Activated T-cell treated with anti-CD3 and anti-CD28 coated beads, Interleukin-2, amount 50 U/mL, for 48 hours (primary cell): ENCODE measurements around the gene AASDH.

Experiments used
- DNase-seq, 2 experiments: peaks; one replicate each; pipeline ENCODE4 v3.0.0-alpha.2; 2020

The AASDH gene, protein sequence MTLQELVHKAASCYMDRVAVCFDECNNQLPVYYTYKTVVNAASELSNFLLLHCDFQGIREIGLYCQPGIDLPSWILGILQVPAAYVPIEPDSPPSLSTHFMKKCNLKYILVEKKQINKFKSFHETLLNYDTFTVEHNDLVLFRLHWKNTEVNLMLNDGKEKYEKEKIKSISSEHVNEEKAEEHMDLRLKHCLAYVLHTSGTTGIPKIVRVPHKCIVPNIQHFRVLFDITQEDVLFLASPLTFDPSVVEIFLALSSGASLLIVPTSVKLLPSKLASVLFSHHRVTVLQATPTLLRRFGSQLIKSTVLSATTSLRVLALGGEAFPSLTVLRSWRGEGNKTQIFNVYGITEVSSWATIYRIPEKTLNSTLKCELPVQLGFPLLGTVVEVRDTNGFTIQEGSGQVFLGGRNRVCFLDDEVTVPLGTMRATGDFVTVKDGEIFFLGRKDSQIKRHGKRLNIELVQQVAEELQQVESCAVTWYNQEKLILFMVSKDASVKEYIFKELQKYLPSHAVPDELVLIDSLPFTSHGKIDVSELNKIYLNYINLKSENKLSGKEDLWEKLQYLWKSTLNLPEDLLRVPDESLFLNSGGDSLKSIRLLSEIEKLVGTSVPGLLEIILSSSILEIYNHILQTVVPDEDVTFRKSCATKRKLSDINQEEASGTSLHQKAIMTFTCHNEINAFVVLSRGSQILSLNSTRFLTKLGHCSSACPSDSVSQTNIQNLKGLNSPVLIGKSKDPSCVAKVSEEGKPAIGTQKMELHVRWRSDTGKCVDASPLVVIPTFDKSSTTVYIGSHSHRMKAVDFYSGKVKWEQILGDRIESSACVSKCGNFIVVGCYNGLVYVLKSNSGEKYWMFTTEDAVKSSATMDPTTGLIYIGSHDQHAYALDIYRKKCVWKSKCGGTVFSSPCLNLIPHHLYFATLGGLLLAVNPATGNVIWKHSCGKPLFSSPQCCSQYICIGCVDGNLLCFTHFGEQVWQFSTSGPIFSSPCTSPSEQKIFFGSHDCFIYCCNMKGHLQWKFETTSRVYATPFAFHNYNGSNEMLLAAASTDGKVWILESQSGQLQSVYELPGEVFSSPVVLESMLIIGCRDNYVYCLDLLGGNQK

DNA sequence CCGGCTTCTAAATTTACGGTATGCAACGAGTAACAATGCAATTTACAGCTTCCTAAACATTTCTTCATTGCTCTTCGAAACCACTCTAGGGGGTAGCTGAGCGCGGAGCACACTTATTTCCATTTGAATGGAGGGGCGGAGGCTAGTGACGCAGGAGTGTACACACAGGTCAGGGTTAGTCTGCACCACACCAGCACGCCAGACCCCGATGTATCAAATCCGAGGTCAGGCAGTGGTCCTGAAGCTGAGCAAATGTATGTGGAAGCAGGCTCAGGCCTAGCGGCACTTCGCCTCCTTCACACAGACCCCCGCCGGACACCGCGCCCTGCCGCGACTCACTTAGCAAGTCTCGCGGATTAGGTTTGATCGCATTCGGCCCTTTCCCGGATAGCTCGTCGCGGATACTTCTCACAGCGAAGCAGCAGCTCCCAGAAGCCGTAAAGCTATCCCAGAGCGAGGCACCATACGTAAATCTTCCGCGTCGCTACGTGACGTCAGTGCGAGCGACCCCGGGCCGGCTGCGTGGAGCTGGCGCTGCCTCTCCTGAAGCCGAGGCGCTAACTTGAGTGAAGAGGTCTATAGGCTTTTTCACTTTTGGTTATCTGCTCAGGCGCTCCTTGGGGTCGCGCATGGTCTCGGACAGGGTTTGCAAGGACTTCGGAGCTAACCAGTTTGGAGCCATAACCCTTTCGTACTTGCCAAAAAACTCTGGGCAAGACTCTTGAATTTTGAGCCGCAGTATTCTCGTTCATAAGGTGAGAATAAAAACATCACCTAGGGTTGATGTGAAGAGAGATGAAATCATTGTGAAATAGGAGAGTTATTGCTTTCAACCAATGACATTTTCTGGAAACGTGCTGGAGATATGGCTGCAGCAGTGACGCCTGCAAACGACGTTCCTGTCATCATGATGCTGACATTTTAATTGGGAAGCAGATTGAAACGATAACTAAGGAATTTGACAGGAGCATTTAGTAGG, at the start of gene AASDH:
Gene AASDH, minus strand, starts transcription at position 469 of the 979 bp plus-strand sequence. CDS start 3,192 bp downstream, outside the sequence.
- DNase-seq: peak; percentile 97 to 98

DNA sequence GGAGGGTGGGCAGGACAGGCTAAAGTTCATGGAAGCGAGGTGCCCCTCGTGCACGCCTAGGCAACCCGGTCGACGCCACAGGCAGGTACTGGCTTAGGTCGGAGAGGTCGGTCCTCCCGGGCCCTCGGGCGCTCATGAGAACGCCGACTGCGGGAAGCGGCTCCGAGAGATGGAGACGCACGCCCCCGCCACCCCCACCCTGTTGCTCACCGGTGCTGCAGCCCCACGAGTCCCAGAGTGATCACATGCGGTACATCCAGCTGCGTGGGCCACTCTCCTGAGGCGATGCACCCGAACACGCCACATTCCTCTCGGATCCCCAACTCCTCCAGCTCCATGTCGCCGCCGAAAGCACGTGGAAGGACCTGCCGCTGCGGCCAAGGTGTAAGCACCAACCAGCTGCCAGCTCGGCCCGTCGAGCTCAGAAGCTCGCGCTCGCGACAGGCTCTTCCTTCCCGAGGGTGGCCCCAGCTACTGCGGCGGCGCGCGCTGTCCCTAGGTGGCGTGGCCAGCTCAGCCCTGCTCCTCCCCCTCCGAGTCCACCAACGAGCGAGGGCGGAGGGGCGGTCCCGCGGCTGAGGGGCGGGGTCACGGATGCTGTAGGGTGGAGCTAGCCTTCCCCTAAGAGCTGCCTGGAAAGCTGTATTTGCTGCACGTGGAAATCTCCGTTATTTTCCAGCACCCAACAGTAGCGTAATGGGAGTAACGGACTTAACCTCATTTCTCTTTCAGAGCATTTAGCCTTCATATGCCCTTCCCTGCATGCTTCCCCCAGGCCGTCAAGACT, 48.0 kb upstream of the AASDH start, which contains the start of gene PPAT:
Gene PPAT, minus strand, starts transcription at position 476 of the 787 bp plus-strand sequence. Its CDS starts 138 bp downstream, at position 338.
- DNase-seq: peak; percentile 99

DNA sequence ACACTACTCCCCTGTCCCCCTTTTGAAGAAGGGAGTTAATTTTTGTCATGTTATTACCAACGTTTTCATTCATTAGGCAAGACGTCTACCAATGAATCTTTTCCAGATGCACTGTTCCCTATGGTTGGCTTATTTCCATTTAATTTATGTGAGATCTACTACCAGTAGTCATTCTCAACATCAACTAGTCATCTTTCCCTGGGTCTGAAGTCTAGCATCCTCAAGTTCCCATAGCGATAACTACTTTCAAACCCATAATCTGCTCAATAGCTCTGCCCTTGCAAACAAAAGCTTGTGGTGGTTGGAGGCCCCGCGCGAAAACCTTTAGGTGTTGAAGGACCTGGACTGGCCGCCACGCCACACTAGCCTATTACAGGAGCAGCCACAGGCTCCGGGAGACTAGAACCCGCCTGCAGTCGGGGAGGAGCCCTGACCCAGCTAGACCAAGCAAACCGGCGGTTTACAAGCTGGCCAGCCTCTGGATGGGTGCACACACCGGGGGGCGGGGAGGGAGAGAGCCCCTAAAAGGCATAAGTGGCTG, 47.4 kb upstream of the AASDH start:
- peak; percentile 65 to 69 for DNase-seq

DNA sequence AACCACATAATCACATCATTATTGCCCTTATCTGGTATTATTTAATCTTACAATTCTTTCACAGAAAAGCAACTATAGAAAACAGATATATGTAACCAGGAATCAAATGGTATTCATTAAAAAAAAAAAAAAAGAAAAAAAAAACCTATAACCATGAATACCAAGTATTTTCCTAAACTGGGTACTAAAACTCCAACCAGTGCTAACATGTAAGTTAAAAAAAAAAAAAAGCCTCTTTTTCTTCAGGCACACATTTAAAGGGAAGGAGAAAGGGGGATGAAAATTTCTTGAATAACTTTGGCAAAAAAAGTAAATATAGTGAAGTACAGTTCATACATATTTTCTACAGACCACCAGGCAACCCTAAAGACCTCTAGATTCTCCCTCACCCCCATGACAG, 46.0 kb upstream of the AASDH start:
- no peak for DNase-seq

DNA sequence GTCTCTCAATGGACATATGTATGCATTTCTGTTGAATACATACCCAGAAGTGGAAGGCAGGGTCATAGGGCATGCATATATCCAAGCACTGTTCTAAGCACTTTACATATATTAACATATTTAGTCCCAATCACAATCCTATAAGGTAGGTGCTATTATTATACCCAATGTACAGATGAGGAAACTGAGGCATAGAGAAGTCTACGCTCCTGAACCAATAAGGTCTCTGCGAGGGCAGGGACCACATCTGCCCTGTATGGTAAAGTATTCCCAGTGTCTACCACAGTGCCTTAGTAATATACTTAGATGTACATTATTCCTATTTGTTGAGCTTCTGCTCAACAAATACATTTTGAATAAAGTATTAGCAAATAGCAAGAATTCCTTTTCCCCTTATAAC, 42.9 kb upstream of the AASDH start:
- DNase-seq: no peak

DNA sequence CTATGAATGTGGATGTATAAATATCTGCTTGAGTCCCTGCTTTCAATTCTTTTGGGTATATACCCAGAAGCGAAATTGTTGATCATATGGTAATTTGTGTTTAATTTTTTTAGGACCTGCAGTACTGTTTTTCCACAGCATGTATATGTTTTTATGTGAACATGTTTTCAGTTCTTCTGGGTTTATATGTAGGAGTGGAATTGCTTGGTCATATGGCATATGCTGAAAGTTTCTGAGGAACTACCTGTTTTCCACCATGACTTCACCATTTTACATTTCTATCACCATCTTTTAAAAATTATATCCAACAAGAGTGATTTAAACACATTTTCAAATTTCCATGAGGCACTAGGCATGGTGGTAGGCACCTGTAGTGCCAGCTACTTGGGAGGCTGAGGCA, 39.9 kb upstream of the AASDH start:
- DNase-seq: no peak

DNA sequence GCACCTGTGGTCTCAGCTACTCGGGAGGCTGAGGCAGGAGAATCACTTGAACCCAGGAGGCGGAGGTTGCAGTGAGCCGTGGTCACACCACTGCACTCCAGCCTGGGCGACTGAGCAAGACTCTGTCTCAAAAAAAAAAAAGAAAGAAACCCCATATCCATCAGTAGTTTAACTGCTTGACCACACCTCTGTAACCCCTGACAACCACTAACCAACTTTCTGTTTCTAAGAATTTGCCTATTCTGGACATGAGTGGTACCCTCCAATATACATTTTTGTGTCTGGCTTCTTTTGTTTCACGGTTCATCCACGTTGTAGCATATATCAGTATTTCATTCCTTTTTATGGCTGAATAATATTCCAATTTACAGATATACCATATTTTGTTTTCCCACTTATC, 39.0 kb upstream of the AASDH start:
- DNase-seq: no peak

DNA sequence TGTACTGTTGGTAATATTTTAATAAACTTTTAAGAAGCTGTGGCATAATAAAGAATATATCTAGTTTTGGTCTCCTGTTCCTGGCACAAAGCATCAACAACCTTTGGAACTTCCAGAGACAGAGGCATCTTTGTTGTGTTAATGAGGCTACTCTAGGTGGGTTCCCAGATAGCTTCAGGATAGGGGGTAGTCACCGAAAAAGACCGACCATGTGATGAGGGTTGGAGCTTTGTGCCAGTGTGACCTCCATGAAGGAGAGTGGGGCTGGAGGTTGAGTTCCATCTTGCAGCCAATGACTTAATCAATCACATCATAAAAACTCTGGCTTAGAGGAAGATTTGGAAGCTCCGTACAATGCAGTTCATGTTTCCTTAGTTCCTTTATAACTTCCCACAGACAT, 38.2 kb upstream of the AASDH start:
- DNase-seq: no peak

DNA sequence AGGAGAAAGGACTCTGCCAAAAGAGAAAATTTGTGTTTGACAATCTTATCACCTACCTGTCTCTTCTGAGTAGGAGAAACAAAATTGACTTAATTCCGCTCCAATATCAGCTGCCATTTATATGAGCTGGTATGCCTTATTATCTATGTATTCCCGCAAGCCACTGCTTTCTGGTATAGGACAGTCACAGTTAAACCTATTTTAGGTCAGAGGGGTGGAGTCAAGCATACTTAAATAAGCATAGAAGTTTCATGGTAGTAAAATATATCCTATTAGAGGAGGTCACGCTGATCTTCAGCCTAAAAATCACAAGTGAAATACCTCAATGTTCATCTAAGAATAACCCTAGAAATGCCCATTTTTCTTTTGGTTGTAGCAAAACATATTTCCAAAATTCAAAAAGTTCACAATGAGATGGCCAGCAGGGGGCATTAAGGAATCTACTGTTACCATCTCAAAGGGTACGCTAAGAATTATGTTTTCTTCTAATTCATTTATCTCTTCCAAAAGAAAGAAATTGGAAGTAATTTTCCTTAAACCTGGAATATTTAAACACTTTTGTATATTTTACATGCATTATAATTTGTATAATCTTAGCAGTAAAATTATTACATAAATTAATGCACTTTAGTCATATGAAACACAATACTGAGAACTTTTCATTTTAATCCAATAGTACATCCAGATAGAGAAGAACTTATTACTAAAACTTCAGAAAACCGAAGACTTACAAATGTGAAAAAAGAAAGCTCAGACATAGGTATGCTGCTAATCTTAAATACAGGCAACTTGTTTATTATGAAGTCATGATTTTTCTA, 37.6 kb upstream of the AASDH start:
- DNase-seq: no peak

DNA sequence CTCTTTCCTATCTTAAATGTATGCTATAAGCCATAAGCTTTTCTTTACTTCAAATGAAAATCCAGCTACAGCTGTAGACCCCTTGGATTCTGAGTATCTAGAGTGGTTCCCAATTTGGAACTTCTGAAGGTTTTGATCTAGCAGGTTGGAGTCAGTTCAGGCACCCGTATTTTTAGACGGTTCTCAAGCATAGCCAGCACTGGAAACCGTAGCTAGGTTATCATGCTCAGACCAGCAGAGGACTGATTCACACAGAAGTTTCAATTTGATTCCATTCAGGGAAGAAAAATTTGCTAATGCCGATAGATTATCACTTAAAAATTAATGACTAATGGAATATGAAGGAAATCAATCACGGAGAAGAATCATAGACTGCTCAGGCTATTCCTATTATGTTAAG, 36.9 kb upstream of the AASDH start:
- DNase-seq: no peak

DNA sequence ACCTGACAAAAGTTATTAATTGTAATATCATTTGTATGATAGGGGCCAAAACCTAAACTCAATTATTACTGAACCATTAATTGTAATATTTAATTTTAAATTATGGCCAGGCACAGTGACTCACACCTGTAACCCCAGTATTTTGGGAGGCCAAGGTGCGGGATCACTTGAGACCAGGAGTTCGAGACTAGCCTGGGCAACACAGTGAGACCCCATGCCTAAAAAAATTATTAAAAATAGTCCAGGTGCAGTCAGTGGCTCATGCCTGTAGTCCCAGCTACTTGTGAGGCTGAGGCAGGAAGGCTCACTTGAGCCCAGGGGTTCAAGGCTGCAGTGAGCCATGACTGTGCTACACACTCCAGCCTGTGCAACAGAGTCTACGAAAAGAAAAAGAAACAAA, 30.1 kb upstream of the AASDH start:
- no peak for DNase-seq

DNA sequence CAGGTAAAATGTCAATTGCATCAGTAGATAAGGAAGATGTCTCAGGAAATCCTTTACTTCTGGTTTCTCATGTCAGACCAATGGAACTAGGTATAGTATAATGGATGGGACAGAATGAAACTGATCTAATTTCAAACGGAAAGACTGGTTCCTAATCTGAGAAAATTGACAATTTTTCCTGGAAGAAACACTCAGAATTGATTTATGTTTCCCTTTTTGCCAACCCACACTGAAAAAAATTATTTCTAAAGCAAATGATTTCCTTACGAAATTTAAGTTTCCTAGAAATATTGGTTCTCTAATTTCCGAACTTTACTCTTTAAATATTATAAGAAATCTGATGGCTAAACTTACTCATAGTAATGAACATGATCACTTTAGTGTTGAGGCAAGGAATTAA, 29.1 kb upstream of the AASDH start:
- no peak for DNase-seq

DNA sequence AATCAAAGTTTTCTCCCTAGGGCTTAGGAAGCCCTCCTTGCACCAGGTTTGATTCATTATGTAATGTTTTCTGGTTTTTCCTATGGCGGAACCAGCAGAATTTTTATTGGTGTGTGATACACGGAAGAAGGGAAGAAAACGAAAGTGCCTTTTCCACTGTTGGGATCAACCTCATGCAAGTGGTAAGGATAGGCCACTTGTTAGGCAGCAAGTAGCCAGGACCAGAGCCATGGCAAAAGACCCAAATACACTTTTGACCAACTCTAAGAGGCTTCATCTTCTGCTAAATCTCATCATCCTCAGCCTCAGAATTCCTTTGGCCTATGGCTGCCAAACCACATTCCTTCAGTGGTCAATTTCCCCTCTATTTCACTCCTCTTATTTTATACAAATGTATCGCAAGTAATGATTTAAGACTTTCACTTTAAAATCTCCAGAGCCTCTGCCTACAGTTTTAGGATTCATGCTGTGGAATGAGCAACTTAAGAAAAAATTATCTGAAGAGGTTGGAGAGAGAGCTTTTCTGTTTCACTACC, 26.9 kb upstream of the AASDH start:
- no peak for DNase-seq

DNA sequence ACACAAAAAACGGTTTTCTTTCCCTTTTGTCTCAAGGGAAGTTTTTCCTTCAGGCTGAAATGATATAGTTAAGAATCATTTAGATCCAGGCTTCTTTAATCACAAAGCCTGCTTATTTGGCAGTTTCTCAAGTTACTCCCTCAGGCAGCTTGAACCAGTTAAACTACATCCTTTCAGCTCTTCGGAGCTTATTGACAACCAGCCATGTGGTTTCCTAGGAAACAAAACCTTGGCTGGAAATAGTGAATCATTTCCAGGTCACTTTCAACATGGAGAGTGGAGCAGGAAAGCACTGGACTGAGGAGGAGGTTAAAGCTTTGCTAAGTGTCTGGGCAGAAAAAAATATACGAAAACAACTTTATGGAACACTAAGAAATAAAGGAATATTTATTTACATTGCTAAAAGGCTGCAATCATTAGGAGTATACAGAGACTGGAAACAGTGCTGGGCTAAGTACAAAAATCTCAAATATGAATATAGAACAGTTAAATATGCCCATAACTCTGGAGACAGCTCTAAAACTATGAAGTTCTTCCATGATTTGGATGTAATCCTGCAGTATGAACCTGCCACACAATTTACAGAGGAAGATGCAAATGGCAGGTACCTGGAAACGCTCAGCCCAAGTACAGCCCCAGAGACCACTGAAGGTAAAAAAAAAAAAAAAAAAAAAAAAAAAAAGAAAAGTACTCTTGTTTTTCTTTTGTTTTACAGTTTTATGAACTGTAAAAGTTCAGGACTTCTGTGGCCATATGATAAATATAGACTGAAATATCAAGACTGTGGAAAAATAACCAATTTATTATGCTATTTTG, 23.2 kb upstream of the AASDH start:
- no peak for DNase-seq

DNA sequence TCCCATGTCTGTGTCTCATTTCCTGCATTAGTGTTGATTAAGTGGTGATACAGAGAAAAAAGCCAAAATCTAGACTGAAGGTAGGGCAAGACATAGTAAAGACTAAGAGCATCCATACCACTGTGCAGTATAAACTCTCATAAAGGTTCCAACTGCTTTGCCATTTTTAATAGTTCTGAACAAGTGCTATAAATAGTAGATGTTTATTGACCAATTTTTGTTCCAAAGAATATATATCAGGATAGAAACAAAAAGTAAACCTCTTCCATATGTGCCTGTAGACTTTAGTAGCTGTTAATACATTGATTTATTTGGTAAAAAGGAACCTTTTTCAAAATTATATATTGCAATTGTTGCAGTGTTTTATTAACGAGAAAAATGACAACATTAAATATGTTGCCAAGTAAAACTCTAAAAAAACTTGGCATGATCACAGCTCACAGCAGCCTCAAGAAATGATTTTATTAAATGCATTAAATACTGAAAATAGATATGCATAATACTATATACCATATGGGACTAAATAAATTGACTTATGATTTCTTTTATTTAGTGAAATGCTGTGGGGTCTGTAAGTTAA, 22.3 kb upstream of the AASDH start:
- no peak for DNase-seq

DNA sequence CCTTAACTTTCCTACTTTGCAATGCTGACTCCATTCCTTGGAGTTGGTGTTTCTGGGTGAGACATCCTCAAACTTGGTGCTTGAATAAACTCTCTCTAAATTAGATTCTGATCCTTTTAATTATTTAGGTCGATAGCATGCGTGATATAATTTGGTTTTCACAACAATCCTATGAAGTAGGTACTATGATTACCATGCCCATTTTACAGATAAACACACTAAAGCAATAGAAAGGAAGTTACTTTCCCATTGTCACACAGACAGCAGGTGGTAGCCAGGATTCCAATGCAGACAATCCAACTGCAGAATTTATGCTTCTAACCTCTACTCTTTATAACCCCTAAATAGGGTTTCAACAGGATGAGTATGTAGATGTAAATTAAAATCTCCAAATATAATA, 21.7 kb upstream of the AASDH start:
- no peak for DNase-seq

DNA sequence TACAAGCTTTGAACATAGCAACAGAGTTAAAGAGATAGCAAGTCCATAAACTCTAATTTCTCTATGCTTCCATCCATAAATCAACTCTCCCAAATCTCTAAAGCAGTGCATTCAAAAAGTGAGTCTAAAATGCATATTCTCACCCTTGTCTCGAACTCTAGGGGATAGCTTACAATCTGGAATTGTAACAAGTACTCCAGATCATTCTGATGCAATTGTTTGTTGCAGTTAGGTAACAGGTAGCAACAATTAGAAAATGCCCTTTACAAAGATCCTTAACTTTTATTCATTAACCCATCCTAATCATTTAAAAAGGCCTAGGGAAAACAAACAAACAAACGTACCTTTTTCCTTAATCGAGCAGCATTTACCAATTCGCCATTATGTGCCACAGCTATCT, 18.9 kb upstream of the AASDH start:
- DNase-seq: no peak

DNA sequence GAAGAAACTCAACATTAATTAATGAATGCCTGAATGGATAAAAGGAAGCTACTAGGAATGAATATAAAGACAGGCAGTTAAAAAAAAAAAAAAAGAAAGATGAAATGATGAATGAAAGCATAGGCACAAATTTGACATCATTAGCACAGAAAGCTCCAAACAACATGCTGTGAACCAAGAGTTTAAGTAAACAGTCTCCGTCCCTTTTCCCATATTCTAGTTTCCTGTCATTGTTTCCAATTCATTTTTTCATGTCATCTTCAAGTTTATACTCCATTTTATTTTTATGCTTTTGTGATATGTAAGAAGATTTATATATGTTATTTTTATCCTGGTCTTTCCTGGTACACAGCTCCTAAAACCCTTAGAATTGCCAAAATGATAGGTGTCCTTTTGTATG, 17.7 kb upstream of the AASDH start:
- DNase-seq: no peak

DNA sequence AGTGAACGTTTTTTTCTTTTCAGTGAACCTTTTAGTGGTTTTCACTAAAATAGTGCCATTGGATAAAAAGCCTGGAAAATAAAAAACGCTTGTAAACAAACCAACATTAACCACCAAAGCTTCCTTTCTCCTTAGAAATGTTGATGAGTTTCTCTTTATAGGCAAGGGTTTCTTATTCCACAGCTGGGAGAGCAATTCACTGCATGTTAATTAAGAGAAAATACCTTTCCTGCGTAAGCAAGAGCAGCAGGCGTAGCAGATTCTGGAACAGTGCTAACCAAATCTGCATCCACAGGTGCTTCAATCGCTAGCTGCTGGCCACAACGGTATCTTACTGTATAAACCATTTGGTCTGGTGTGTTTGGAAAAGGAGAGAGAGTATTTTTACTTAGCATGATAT, 13.3 kb upstream of the AASDH start:
- no peak for DNase-seq
